Amniotic epithelial cell (primary cell): ENCODE measurements around the gene DHRS2.
A peak's percentile ranks its signal among the peaks of the same experiment; 100 is the strongest.
"Not testable (repeated sequence)": the region's sequence is repeated elsewhere in the genome, so short reads cannot be mapped to it uniquely, and the experiment has no call there.

ENCODE experiments used
- DNase-seq: peaks from one replicate; pipeline ENCODE4 v3.0.0-alpha.2; 2010; ENCODE audit warnings: low read depth

Gene DHRS2

GRCh38 chr14:23633160-23633701, 2.9 kb upstream of the DHRS2 start:
- no peak for DNase-seq

DNA sequence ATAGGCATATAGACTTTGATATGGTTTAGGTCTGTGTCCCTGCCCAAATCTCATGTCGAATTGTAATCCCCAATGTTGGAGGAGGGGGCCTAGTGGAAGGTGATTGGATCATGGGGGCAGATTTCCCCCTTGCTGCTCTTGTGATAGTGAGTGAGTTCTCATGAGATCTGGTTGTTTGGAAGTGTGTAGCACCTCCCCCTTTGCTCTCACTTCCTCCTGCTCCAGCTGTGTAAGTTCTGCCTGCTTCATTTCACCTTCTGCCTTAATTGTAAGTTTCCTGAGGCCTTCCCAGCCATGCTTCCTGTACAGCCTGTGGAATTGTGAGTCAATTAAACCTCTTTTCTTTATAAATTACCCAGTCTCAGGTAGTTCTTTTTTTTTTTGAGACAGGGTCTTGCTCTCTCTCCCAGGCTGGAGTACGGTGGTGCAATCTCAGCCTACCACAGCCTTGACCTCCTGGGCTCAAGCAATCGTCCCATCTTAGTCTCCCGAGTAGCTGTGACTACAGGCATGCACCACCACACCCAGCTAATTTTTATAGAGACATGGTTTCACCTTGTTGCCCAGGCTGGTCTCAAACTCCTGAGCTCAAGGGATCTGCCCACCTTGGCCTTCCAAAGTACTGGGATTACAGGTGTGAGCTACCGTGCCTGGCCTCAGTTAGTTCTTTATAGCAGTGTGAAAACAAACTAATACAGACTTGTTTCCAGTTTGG, 1.3 kb upstream of the DHRS2 start:
- DNase-seq: not testable (repeated sequence)

GRCh38 chr14:23637312-23637654, 1.1 kb downstream of the DHRS2 start:
- DNase-seq: not testable (repeated sequence)

DNA sequence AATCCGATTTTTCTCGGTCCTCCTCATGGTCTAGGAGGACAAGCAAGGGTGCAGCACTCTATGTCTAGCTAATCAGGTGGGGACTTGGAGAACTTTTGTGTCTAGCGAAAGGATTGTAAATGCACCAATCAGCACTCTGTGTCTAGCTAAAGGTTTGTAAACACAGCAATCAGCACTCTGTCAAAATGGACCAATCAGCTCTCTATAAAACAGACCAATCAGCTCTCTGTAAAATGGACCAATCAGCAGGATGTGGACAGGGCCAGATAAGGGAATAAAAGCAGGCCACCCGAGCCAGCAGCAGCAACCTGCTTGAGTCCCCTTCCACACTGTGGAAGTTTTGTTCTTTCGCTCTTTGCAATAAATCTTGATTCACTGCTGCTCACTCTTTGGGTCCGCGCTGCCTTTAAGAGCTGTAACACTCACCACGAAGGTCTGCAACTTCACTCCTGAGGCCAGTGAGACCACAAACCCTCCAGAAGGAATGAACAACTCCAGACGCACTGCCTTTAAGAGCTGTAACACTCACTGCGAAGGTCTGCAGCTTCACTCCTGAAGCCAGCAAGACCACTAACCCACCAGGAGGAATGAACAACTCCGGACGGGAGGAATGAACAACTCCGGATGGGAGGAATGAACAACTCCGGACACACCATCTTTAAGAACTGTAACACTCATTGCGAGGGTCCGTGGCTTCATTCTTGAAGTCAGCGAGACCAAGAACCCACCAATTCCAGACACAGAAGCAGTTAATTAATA, 1.7 kb downstream of the DHRS2 start:
- not testable (repeated sequence) for DNase-seq

GRCh38 chr14:23638414-23639047, 2.4 kb downstream of the DHRS2 start:
- DNase-seq: no peak

DNA sequence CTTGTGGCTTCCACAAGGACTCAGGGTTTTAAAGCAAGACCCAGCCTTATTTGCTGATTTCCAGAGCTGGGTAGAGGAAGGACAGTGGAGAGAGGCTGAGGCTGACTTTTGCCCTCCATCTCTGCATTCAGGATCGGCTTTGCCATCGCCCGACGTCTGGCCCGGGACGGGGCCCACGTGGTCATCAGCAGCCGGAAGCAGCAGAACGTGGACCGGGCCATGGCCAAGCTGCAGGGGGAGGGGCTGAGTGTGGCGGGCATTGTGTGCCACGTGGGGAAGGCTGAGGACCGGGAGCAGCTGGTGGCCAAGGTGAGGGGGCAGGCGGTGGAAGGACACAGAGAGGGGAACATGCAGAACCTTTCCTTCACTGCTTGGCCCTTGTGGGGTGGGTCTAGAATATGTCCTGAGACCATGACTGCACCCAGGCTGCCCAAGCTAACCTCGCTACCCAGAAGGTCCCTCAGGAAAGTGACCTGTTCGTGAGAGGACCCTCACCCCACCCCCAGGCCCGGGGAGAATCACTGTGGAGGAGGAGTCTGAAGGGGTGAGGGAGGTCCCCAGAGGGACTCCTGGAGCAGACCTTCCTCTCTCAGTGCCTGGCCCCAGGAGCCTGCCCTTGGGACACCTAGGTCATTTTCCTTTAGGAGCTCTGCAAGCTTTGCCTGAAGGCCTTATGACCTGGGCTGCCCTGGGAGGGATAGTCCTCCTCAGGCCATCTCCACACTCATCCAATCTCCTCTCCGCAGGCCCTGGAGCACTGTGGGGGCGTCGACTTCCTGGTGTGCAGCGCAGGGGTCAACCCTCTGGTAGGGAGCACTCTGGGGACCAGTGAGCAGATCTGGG, 3.1 kb downstream of the DHRS2 start:
- no peak for DNase-seq

DNA sequence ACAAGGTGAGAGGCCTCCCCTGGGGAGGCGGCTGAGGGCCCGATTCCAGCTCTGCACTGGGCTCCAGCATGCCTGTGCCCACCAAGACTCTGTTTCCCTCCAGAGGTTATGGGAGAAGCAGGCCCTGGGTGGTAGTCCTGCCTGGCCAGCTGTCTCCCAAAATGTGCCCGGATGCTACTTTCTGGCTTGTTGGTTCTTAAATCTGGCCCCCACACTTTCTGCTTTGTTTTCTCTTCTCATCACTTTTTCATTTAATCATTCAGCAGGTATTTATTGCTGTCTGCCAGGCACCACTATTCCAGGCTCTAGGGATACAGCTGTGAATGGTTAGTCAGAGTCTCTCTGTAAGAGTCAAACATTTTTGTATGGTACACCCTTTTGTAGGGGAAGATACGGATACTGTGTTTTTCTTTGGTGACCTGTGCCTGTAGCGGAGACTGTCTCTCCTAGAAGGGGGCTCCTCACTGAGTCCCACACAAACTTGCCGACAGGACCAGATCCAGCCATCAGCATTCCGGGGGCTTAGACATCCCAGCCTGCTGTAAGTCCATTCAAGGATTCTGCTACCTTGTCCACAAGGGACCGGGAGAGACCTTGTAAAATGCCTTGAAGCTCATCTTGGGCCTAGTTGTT, 3.8 kb downstream of the DHRS2 start:
- no peak for DNase-seq

- DNase-seq: peak; percentile 5
Observed at GRCh38 chr14:23640524-23641141, 4.5 kb downstream of the DHRS2 start.

DNA sequence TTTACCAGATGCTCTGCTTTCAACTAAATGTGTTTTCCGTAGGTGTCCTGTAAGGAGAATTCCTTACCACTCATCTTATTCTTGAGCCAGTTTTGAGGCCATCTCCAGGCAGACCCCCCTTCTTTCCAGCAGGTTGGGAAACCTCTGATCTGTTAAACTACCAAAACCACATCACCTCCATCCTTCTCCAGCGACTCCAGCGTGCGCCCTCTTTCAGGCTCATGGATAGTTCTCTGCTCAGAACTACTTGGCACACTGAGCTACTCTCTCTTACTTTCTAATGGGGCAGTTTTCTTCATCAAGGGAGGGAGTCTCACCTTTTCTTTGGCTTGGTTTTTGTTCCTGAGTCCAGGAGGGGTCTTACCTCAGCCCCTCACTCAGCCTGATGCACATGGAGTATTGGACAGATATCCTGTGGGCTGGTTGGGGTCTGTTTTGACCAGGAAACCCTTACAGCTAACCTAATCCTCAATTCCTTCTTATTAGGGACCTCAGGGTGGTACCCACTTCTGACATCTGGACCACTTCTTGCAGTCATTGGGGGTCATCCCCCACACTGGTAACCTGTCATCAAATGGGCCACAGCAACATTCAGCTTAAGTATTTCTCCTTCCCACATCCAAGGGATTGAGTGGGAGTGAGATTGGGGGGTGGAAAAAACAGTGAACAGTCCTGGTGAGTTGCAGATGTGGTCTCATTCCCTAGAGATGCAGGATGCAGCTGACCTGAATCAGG, 5.2 kb downstream of the DHRS2 start:
- DNase-seq: no peak

DNA sequence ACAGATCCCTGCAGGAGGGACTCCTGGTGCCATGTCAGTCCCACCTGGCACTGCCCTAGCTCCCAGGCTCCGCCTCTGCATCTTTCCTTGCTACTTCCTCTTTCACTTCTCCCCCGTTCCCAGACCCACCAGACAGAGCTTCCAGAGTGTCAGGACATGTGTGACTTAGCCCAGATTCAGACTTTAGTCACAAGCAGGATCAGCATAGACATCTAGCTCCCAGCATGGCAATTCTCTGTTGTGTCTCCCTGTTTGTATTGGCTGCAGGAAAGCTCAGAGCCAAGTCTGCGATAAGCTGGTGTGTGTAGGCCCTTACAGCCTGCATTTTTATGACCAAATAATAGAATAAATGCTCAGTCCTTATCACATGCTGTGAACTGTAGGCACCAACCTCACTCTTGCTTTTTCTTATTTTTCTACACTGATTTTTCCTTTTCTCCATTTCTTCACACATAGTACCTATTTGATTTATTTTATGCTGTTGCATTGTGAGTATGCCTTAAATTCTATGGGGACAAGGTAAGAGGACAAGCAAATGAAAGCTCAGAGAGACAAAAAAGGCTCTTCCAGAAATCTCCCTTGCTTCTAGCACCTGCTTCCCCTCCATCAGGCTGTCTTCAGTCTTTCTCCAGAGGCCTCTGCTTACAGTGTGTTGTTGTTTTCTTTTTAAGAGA, 5.9 kb downstream of the DHRS2 start:
- no peak for DNase-seq

- no peak for DNase-seq
Observed at GRCh38 chr14:23643533-23644194, 7.5 kb downstream of the DHRS2 start.

DNA sequence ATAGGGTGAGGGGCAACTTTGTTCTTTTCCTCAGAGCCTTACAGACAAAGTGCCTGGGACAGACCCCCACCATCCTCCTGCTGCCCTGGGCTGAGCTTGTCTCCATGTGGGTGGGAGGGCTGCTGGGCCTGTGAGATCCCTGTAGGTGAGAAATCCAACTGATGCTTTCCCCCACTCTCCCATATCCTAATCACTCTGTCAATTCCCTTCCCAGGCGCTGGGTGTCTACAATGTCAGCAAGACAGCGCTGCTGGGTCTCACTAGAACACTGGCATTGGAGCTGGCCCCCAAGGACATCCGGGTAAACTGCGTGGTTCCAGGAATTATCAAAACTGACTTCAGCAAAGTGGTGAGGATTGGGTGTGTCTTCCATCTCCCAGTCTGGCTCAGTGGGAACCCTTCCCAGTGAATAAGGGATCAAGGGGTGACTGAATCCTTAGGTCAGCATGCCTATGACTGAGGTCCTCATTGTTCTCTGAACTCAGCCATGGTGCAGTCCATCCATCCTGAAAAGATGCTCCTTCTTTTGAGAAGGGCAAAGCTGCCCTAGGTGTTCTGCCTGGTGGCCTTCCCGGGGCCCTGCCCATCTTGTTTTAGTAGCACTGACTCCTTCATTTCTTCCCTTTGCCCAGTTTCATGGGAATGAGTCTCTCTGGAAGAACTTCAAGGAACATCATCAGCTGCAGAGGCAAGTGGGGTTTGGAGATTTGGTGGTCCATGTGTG, 8.2 kb downstream of the DHRS2 start:
- DNase-seq: no peak

DNA sequence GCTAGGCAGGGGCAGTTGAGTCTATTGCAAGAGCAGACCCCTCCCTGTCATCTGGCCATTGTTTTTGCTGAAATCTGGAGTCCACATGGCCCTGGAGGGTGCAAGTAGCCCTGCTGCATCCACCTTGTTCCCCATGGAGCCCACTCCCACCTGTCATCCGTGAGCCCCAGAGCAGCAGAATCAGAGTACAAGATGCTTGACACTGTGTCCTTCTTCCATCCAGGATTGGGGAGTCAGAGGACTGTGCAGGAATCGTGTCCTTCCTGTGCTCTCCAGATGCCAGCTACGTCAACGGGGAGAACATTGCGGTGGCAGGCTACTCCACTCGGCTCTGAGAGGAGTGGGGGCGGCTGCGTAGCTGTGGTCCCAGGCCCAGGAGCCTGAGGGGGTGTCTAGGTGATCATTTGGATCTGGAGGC, 8.8 kb downstream of the DHRS2 start:
- DNase-seq: no peak

- no peak for DNase-seq
Observed at GRCh38 chr14:23645504-23645811, 9.3 kb downstream of the DHRS2 start.

DNA sequence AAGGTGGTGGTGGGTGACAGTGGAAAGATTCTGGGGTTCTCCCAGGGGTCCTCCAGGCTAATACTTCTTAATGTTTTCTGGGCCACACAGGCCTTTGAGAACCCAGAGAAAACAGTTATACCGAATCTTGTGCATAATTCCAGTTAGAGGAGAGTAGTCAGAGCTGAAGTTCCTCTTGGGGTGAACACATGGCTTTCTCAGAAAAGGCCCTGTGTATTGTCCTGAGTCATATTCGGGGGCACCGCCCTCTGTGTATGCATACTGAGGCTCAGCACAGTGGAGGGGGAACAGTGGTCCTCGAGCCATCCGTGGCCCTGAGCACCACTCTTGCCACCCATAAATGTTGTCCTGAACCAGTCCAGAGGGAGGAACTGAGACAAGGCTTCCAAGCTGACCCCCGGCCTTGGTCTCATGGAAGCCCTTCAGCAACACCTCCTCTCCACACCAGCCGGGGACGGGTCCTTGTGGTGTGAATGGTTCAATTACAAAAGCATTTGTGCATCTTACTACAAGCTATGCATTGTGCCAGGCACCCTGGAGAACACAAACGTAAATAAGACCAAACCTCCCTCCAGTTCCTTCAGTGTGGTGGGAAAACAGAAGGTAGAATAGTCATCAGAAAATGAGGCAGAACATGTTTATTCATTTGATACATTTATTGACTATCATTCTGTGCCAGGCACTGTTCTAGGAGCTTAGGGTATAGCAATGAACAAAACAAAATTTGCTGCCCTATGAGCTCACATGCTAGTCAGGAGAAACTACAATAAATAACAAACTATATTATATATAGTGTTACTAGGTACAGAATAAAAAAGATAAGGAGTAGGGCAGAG, 9.9 kb downstream of the DHRS2 start:
- DNase-seq: no peak

GRCh38 chr14:23646648-23647549, 10.7 kb downstream of the DHRS2 start:
- peak; percentile 5 for DNase-seq

DNA sequence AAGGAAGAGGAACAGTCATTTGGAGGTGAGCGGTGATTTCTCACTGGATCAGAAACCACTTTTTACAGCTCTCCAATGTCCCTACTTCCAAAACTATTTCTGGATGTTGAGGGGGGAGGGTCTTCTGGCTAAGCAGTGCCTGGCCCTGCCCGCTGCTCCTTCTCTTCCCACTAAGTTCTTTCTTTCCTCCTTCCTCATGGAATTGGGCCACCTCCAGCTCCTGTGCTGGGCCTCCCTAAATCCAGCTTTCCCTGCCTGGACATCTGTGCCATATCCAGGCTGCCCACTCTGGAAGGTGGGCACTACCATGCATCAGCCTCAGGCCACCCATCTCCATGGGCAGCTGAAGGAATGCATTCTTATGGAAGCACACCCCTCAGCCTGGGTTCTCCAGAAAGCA, 11.5 kb downstream of the DHRS2 start:
- no peak for DNase-seq
